ENCODE results near the gene CMTM2. TPM values are rescaled to one million over a fixed set of nuclear protein-coding genes. Genes with fewer than 3 reads are reported as not detected.
A peak's percentile ranks its signal among the peaks of the same experiment; 100 is the strongest.

CMTM2 gene
- total and polyA plus RNA-seq, 4 experiments from 2014 or later = 0.72 to 0.79 TPM; not detected in 2

DNA sequence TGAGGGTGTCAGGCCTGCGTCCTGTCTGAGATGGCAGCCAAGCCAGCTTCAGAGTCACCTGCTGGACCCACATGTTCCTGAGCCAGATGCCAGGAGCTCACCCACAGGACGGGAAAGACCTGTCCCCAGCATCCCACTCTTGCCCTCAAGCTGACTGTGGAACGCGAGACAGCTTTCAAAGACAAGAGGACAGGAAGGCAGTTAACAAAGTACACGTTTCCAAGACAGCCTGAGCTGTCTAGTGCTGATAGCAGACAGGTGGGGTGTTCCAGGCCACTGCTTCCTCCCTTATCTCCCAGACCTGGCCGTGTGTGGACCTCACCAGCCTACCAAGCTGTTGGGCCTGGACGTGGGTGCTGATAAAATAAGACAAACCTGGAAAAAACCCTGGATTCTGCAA is 38.5 kb downstream of the CMTM2 start:
- H3K27me3 ChIP-seq (ENCODE audit: insufficient read depth, low read length) = no peaks in the 10 kb centered on the region

DNA sequence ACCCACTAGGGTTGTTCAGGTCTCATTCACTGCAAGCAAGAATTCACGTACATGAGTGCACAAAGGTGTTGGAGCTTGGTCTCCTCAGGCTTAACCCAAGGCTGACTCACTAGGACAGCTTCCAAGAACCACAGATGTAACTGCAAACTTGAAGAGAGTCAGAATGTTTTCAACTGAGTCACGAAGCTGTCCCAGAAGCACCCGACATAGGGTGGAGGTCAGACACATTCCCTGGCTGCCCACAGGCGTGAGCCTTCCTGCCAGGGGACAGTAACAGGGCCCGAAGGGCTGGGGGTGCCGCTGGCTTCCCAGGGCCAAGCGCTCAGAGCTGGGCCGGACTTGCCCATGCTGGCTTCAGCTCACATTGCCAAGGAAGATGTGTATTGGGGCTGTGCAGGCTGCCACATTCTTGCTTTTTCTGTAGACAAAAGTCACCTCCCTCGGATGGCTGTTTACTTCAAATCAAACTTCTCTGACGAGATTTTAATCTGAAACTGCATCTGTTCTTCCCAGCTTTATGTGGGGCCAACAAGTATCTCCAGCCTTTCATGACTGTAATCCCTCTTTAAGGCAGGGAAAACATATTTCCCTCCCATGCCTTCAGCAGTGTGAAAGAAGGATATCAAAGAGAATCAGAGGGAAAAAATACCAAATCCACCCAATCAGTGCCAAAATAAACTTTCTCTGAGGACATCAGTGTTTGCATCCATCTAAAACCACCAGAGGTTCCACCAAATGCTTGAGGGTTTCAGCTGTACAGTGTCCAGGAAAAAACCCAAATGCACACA is 39.5 kb downstream of the CMTM2 start:
- Mint-ChIP-seq H3K36me3 (peaks cover 0 to 5% of the 10 kb centered on the region in 2 donors), H3K9me3 (no peaks in the 10 kb centered on the region), H3K27me3 (no peaks in the 10 kb centered on the region), H3K27ac (no peak overlapping the region), H3K4me1 (no peaks in the 10 kb centered on the region), H3K4me3 (no peak overlapping the region)
- no peak for DNase-seq
- H3K4me1 ChIP-seq (ENCODE audit: insufficient read depth, low read length) = no peaks in the 10 kb centered on the region
- ChIA-PET CTCF (ENCODE audit: partially characterized antibody) (interaction anchor here (1.3 to 2.7 kb wide), 2 partner anchors 11 to 33 kb away, joined by 3 to 16 read pairs; no protein-coding TSS in a partner anchor), POLR2A (ENCODE audit: partially characterized antibody) (interaction anchor here (1.1 kb wide), 1 partner anchor 15 kb away, joined by 4 read pairs; the partner anchor contains the start of gene CMTM3)
- no peaks in the 10 kb centered on the region for H3K36me3 ChIP-seq (ENCODE audit: insufficient read depth, low read length)
- H3K27ac ChIP-seq (ENCODE audit: low read depth, low read length) = no peak overlapping the region
- intact Hi-C loops (cut with micrococcal nuclease) = no loop called here
- H3K9me3 ChIP-seq (ENCODE audit: control insufficient read depth in 1 of 2, low read length in 2 of 2) = no peaks in the 10 kb centered on the region
- H3K4me3 ChIP-seq (ENCODE audit: low read length in 2 of 2) = no peak overlapping the region
- H3K27me3 ChIP-seq (ENCODE audit: insufficient read depth, low read length) = no peaks in the 10 kb centered on the region

More for the DNA sequence above, 38.5 kb downstream of the CMTM2 start:
- intact Hi-C loops (cut with micrococcal nuclease) = no loop called here
- no peak overlapping the region for H3K27ac ChIP-seq (ENCODE audit: low read depth, low read length)
- DNase-seq = no peak
- CTCF ChIA-PET (ENCODE audit: partially characterized antibody) = interaction anchor here (1.3 to 2.7 kb wide), 2 partner anchors 10 to 34 kb away, joined by 3 to 16 read pairs; no protein-coding TSS in a partner anchor
- H3K4me1 Mint-ChIP-seq = no peaks in the 10 kb centered on the region
- H3K36me3 ChIP-seq (ENCODE audit: insufficient read depth, low read length) = peaks cover 10% of the 10 kb centered on the region
- no peaks in the 10 kb centered on the region for H3K4me1 ChIP-seq (ENCODE audit: insufficient read depth, low read length)
- peak overlapping the region in 2 of 7 donors; percentile 24 to 64 for H3K27ac Mint-ChIP-seq
- no peaks in the 10 kb centered on the region for H3K9me3 ChIP-seq (ENCODE audit: control insufficient read depth in 1 of 2, low read length in 2 of 2)
- no peaks in the 10 kb centered on the region for H3K9me3 Mint-ChIP-seq
- H3K27me3 Mint-ChIP-seq = no peaks in the 10 kb centered on the region
- POLR2A ChIA-PET (ENCODE audit: partially characterized antibody) = interaction anchor here (1.1 kb wide), 1 partner anchor 14 kb away, joined by 4 read pairs; the partner anchor contains the start of gene CMTM3
- H3K36me3 Mint-ChIP-seq = peaks cover 0 to 12% of the 10 kb centered on the region in 2 donors
- no peak overlapping the region for H3K4me3 ChIP-seq (ENCODE audit: low read length in 2 of 2)
- no peak overlapping the region for H3K4me3 Mint-ChIP-seq

DNA sequence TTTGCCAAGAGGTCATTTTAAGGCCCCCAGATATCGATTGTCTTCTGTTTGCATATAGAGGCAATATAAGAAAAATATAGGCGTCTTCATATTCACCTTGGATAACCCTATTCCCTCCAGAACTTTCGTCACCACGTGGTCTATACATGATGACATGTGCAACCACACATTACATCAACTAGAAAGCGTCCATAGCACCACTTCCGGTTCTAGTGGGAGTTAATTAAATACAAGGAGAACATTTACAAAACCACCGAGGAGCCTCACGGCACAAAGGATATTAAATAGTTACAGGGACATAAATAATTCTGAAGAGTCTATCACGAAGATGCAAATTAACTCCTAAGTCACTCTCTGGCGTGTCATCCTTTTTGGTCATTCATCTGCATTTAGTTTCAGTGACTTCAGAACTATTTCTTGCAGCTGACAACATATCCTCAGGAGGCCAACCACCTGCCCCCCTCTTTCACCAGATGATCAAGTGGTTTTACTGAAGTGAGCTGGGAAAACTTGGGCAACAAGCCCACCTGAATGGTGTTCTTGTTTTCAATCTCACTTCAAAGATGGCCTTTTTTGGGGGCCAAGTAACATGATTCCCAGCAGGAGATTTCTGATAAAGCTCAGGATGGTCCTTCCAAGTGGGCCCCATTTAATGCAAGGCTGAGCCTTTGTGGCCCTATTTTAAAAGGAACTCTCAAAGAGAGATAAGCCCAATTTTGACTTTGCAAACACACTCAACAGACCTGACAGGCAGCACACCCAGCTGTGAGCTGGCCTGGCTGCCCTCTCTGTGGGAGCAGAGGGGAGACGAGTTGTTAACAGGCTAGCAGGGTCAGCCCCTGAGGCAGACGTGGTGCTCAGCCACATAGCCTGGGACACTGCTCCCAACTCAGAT is 40.5 kb downstream of the CMTM2 start:
- ChIA-PET CTCF (ENCODE audit: partially characterized antibody) (interaction anchor here (1.2 to 1.4 kb wide), 2 partner anchors 12 to 31 kb away, joined by 5 to 6 read pairs; no protein-coding TSS in a partner anchor), POLR2A (ENCODE audit: partially characterized antibody) (no interaction called here)
- Histone ChIP-seq H3K9me3 (ENCODE audit: control insufficient read depth in 1 of 2, low read length in 2 of 2) (no peaks in the 10 kb centered on the region), H3K4me3 (ENCODE audit: low read length in 2 of 2) (no peak overlapping the region), H3K36me3 (ENCODE audit: insufficient read depth, low read length) (no peaks in the 10 kb centered on the region), H3K4me1 (ENCODE audit: insufficient read depth, low read length) (no peaks in the 10 kb centered on the region), H3K27me3 (ENCODE audit: insufficient read depth, low read length) (no peaks in the 10 kb centered on the region), H3K27ac (ENCODE audit: low read depth, low read length) (no peak overlapping the region)
- H3K9me3 Mint-ChIP-seq = no peaks in the 10 kb centered on the region
- DNase-seq = no peak
- H3K27me3 Mint-ChIP-seq = no peaks in the 10 kb centered on the region
- H3K4me3 Mint-ChIP-seq = no peak overlapping the region
- no peaks in the 10 kb centered on the region for H3K4me1 Mint-ChIP-seq
- H3K36me3 Mint-ChIP-seq = peaks cover 0 to 5% of the 10 kb centered on the region in 2 donors
- H3K27ac Mint-ChIP-seq = no peak overlapping the region
- intact Hi-C loops (cut with micrococcal nuclease) = no loop called here

DNA sequence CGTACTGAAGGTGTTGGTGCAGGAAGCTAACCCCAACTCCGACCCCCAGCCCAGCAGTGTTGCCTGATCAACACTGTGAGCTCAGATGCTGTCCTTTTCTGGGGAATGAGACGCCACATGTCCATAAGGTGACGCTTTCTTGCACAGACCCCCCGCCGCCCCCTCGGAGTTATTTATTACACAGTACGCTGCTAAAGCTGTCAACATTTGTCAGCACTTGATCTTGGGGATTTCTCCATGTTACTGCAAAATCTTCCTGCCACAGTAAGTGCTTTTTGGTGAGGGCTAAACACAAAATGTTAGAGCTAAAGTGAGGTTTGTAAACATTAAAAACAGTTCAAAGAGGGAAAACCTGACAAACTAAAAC is 41.1 kb downstream of the CMTM2 start:
- CTCF ChIA-PET (ENCODE audit: partially characterized antibody) = interaction anchor here (1.2 to 1.4 kb wide), 2 partner anchors 12 to 30 kb away, joined by 5 to 6 read pairs; no protein-coding TSS in a partner anchor

DNA sequence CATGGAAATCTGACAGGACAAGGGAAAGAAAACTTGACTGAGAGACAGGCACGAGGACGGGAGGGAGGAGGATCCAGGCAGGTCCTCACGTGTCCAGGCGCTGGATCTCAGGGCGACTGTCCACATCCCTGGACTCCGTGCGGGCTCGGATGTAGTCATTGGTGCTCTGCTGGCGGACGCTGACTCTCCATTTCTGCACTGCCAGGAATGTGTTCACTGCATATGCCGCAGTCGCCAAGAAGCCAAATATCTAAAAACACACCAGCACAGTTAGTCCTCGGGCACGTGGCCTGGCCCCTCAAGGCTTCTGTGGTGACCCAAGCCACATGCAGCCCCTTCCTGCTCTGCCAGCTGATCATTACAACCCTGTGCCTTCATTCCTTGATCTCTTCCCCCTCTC is 42.7 kb downstream of the CMTM2 start:
- no peaks in the 10 kb centered on the region for H3K4me1 Mint-ChIP-seq
- H3K36me3 Mint-ChIP-seq = no peaks in the 10 kb centered on the region
- peak overlapping the region in 1 of 7 donors; percentile 61 for H3K27ac Mint-ChIP-seq
- no peaks in the 10 kb centered on the region for H3K36me3 ChIP-seq (ENCODE audit: insufficient read depth, low read length)
- H3K27ac ChIP-seq (ENCODE audit: low read depth, low read length) = no peak overlapping the region
- H3K27me3 Mint-ChIP-seq = no peaks in the 10 kb centered on the region
- H3K27me3 ChIP-seq (ENCODE audit: insufficient read depth, low read length) = no peaks in the 10 kb centered on the region
- no peak for DNase-seq
- no peaks in the 10 kb centered on the region for H3K4me1 ChIP-seq (ENCODE audit: insufficient read depth, low read length)
- intact Hi-C loops (cut with micrococcal nuclease) = no loop called here
- ChIA-PET CTCF (ENCODE audit: partially characterized antibody) (no interaction called here), POLR2A (ENCODE audit: partially characterized antibody) (no interaction called here)
- H3K9me3 ChIP-seq (ENCODE audit: control insufficient read depth in 1 of 2, low read length in 2 of 2) = no peaks in the 10 kb centered on the region
- no peaks in the 10 kb centered on the region for H3K9me3 Mint-ChIP-seq
- no peak overlapping the region for H3K4me3 Mint-ChIP-seq
- H3K4me3 ChIP-seq (ENCODE audit: low read length in 2 of 2) = no peak overlapping the region

More for the DNA sequence above, 41.1 kb downstream of the CMTM2 start:
- intact Hi-C loops (cut with micrococcal nuclease) = no loop called here
- Mint-ChIP-seq H3K4me3 (no peak overlapping the region), H3K36me3 (peaks cover 0 to 2% of the 10 kb centered on the region in 2 donors), H3K27me3 (no peaks in the 10 kb centered on the region), H3K9me3 (no peaks in the 10 kb centered on the region), H3K27ac (no peak overlapping the region), H3K4me1 (no peaks in the 10 kb centered on the region)
- Histone ChIP-seq H3K27ac (ENCODE audit: low read depth, low read length) (no peak overlapping the region), H3K4me3 (ENCODE audit: low read length in 2 of 2) (no peak overlapping the region), H3K9me3 (ENCODE audit: control insufficient read depth in 1 of 2, low read length in 2 of 2) (no peaks in the 10 kb centered on the region), H3K27me3 (ENCODE audit: insufficient read depth, low read length) (no peaks in the 10 kb centered on the region), H3K36me3 (ENCODE audit: insufficient read depth, low read length) (no peaks in the 10 kb centered on the region), H3K4me1 (ENCODE audit: insufficient read depth, low read length) (no peaks in the 10 kb centered on the region)
- DNase-seq = no peak
- POLR2A ChIA-PET (ENCODE audit: partially characterized antibody) = no interaction called here

DNA sequence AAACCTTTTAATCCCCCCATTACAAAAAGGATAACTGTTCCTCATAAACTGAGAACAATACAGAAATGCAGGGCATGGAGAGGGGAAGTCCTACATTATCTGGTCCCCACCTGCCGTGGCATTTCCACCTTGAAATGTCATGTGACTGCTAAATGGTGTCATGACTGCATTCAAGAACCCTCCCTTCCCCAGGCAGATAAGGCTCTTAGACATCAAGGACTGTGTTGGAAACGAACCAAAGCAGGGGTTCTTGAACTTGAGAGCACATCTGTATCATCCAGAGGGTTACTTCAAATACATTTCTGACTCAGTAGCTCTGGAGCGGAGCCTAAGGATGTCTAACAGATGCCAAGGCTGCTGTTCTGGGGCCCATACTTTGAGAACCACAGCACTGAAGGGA is 43.6 kb downstream of the CMTM2 start:
- no peaks in the 10 kb centered on the region for H3K36me3 Mint-ChIP-seq

DNA sequence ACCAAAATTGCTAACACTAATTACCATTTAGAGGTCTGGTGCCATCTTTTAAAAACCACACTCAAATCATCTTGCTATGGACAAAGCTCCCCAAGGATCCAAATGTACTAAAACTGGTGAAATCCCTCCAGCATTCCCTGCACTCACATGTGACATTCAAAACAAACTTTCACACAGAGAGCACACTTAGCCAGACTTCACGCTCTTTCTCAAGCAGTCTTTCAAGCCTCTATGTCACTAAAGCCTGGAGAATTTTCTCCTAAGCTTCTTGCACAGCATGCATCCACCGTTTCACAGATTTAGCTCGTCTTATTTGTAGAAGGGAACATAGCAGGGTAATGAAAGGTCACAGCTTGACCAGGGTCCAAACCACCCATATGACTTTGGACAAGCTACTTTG is 44.5 kb downstream of the CMTM2 start:
- no peaks in the 10 kb centered on the region for H3K27me3 ChIP-seq (ENCODE audit: insufficient read depth, low read length)
- Mint-ChIP-seq H3K27ac (no peak overlapping the region), H3K9me3 (no peaks in the 10 kb centered on the region), H3K36me3 (no peaks in the 10 kb centered on the region), H3K27me3 (no peaks in the 10 kb centered on the region), H3K4me3 (no peak overlapping the region), H3K4me1 (no peaks in the 10 kb centered on the region)
- CTCF ChIA-PET (ENCODE audit: partially characterized antibody) = interaction anchor here (1.2 to 1.9 kb wide), 3 partner anchors 16 to 34 kb away, joined by 3 to 5 read pairs (median 4); no protein-coding TSS in a partner anchor
- POLR2A ChIA-PET (ENCODE audit: partially characterized antibody) = interaction anchor here (0.6 kb wide), 1 partner anchor 480 kb away, joined by 3 read pairs; no protein-coding TSS in a partner anchor
- no peaks in the 10 kb centered on the region for H3K4me1 ChIP-seq (ENCODE audit: insufficient read depth, low read length)
- H3K27ac ChIP-seq (ENCODE audit: low read depth, low read length) = no peak overlapping the region
- no peaks in the 10 kb centered on the region for H3K9me3 ChIP-seq (ENCODE audit: control insufficient read depth in 1 of 2, low read length in 2 of 2)
- no peak for DNase-seq
- H3K36me3 ChIP-seq (ENCODE audit: insufficient read depth, low read length) = no peaks in the 10 kb centered on the region
- intact Hi-C loops (cut with micrococcal nuclease) = no loop called here
- no peak overlapping the region for H3K4me3 ChIP-seq (ENCODE audit: low read length in 2 of 2)

More for the DNA sequence above, 43.6 kb downstream of the CMTM2 start:
- POLR2A ChIA-PET (ENCODE audit: partially characterized antibody) = no interaction called here
- H3K4me1 Mint-ChIP-seq = no peaks in the 10 kb centered on the region
- no peak for DNase-seq
- no peaks in the 10 kb centered on the region for H3K27me3 Mint-ChIP-seq
- intact Hi-C loops (cut with micrococcal nuclease) = no loop called here
- Histone ChIP-seq H3K9me3 (ENCODE audit: control insufficient read depth in 1 of 2, low read length in 2 of 2) (no peaks in the 10 kb centered on the region), H3K27ac (ENCODE audit: low read depth, low read length) (no peak overlapping the region), H3K4me3 (ENCODE audit: low read length in 2 of 2) (no peak overlapping the region), H3K27me3 (ENCODE audit: insufficient read depth, low read length) (no peaks in the 10 kb centered on the region), H3K4me1 (ENCODE audit: insufficient read depth, low read length) (no peaks in the 10 kb centered on the region), H3K36me3 (ENCODE audit: insufficient read depth, low read length) (no peaks in the 10 kb centered on the region)
- no peak overlapping the region for H3K4me3 Mint-ChIP-seq
- no peaks in the 10 kb centered on the region for H3K9me3 Mint-ChIP-seq
- peak overlapping the region in 1 of 7 donors; percentile 61 for H3K27ac Mint-ChIP-seq
- CTCF ChIA-PET (ENCODE audit: partially characterized antibody) = interaction anchor here (0.8 to 1.9 kb wide), 2 partner anchors 14 to 28 kb away, joined by 3 to 5 read pairs; no protein-coding TSS in a partner anchor
